ENCODE results near the gene PIP5K1C. TPM values are rescaled to one million over a fixed set of nuclear protein-coding genes. Genes with fewer than 3 reads are reported as not detected.

Gene PIP5K1C
- polyA plus RNA-seq, 1 donor from 2014 or later: 7.1 TPM

- H3K27ac ChIP-seq (ENCODE audit: low read length): no peak overlapping the region
- H3F3A ChIP-seq (ENCODE audit: insufficient read depth, low read length, poor library complexity, severe bottlenecking): no peaks in the 10 kb centered on the region
- TF ChIP-seq TAF1 (IDR thresholded peaks at IDR 0.05; ENCODE audit: low read depth) (no peak), CTCF (IDR thresholded peaks at IDR 0.05; ENCODE audit: poor library complexity, severe bottlenecking) (no peak), EZH2 (IDR thresholded peaks at IDR 0.05; ENCODE audit: borderline replicate concordance, insufficient read depth, low read length, poor library complexity, severe bottlenecking) (no peak), EP300 (conservative IDR thresholded peaks at IDR 0.05; ENCODE audit: poor library complexity, severe bottlenecking) (no peak), SMC3 (conservative IDR thresholded peaks at IDR 0.05; ENCODE audit: poor library complexity) (no peak), POLR2AphosphoS5 (IDR thresholded peaks at IDR 0.05) (no peak), RAD21 (conservative IDR thresholded peaks at IDR 0.05) (no peak), MXI1 (conservative IDR thresholded peaks at IDR 0.05; ENCODE audit: poor library complexity, severe bottlenecking) (no peak), REST (IDR thresholded peaks at IDR 0.05; ENCODE audit: borderline replicate concordance) (no peak)
- no peak overlapping the region for H3K4me2 ChIP-seq (ENCODE audit: low read length)
- no peaks in the 10 kb centered on the region for H3K79me2 ChIP-seq (replicated peaks; ENCODE audit: insufficient read depth, low read length)
- H3K4me3 ChIP-seq (ENCODE audit: low read length): no peak overlapping the region
- H3K27me3 ChIP-seq (ENCODE audit: insufficient read depth, low read depth, low read length): peaks cover 14% of the 10 kb centered on the region
- no peaks in the 10 kb centered on the region for H3K36me3 ChIP-seq (ENCODE audit: insufficient read depth, low read length)
- H3K9ac ChIP-seq (ENCODE audit: low read length): no peak overlapping the region
- H2AFZ ChIP-seq (ENCODE audit: low read depth, low read length): no peak overlapping the region
- no peaks in the 10 kb centered on the region for H3K9me2 ChIP-seq (ENCODE audit: insufficient read depth, low read length)
- H3K9me3 ChIP-seq (ENCODE audit: low read length): no peaks in the 10 kb centered on the region
- no peaks in the 10 kb centered on the region for H4K20me1 ChIP-seq (ENCODE audit: insufficient read depth)
These were observed 24.9 kb upstream of the PIP5K1C start for GRCh38 chr19:3725121-3725520.

GRCh38 chr19:3723883-3724282, 23.6 kb upstream of the PIP5K1C start:
- H3K4me3 ChIP-seq (ENCODE audit: low read length): no peak overlapping the region
- H4K20me1 ChIP-seq (ENCODE audit: insufficient read depth): no peaks in the 10 kb centered on the region
- no peak overlapping the region for H2AFZ ChIP-seq (ENCODE audit: low read depth, low read length)
- no peaks in the 10 kb centered on the region for H3K36me3 ChIP-seq (ENCODE audit: insufficient read depth, low read length)
- no peaks in the 10 kb centered on the region for H3F3A ChIP-seq (ENCODE audit: insufficient read depth, low read length, poor library complexity, severe bottlenecking)
- H3K79me2 ChIP-seq (replicated peaks; ENCODE audit: insufficient read depth, low read length): no peaks in the 10 kb centered on the region
- peaks cover 14% of the 10 kb centered on the region for H3K27me3 ChIP-seq (ENCODE audit: insufficient read depth, low read depth, low read length)
- no peak for TF ChIP-seq POLR2AphosphoS5 (IDR thresholded peaks at IDR 0.05)
- TF ChIP-seq EZH2 (IDR thresholded peaks at IDR 0.05; ENCODE audit: borderline replicate concordance, insufficient read depth, low read length, poor library complexity, severe bottlenecking): no peak
- no peak for TF ChIP-seq MXI1 (conservative IDR thresholded peaks at IDR 0.05; ENCODE audit: poor library complexity, severe bottlenecking)
- TF ChIP-seq REST (IDR thresholded peaks at IDR 0.05; ENCODE audit: borderline replicate concordance): no peak
- TF ChIP-seq SMC3 (conservative IDR thresholded peaks at IDR 0.05; ENCODE audit: poor library complexity): no peak
- TF ChIP-seq RAD21 (conservative IDR thresholded peaks at IDR 0.05): no peak
- TF ChIP-seq EP300 (conservative IDR thresholded peaks at IDR 0.05; ENCODE audit: poor library complexity, severe bottlenecking): no peak
- no peak overlapping the region for H3K27ac ChIP-seq (ENCODE audit: low read length)
- H3K9me3 ChIP-seq (ENCODE audit: low read length): no peaks in the 10 kb centered on the region
- no peaks in the 10 kb centered on the region for H3K9me2 ChIP-seq (ENCODE audit: insufficient read depth, low read length)
- no peak overlapping the region for H3K4me2 ChIP-seq (ENCODE audit: low read length)
- H3K9ac ChIP-seq (ENCODE audit: low read length): no peak overlapping the region
